HCT116 (cell line): ENCODE results near the gene UBA7. TPM values are rescaled to one million over a fixed set of nuclear protein-coding genes. Genes with fewer than 3 reads are reported as not detected.

ENCODE experiments used
- ATAC-seq: fragments of 200-7000 bp; cut with Tn5 transposase; 2 replicates; pipeline ENCODE4 v1.9.1; 2020; ENCODE audit warnings: mild to moderate bottlenecking, moderate library complexity
- BruUV-seq: library from RNA; stranded (reverse); fragments of 400-500 nt; replicated peaks from 2 replicates; lab custom pipeline; 2021; lab: Mats Ljungman, UMichigan
- CTCF ChIA-PET: fragments of 300-600 bp; sonication (Branson Sonifier 250); formaldehyde crosslinking; loops from one replicate; lab custom pipeline; 2021; ENCODE audit warnings: antibody characterized with exemption; lab: Charles Lee
- POLR2A ChIA-PET: fragments of 300-600, 350-600 bp; sonication (Branson Sonifier 250); formaldehyde crosslinking; loops from one replicate; lab custom pipeline; 2021; ENCODE audit warnings: antibody characterized with exemption; lab: Charles Lee
- RAD21 ChIA-PET, 2 experiments: fragments of 300-600 bp; sonication (Branson Sonifier 250); formaldehyde crosslinking; loops; one replicate each; lab custom pipeline; 2023; ENCODE audit warnings: low total read pairs in 2 of 2; ENCODE audit not compliant: uncharacterized antibody in 2 of 2, unreplicated experiment in 2 of 2, low non-redundant PET in 1 of 2; lab: Charles Lee
- DNase-seq: peaks from one replicate; pipeline ENCODE4 v3.0.0-alpha.2; 2010; ENCODE audit warnings: low read depth, low spot score
- H2AFZ ChIP-seq: fragments of 200-600 bp; shearing (Covaris generic), sonication (generic); 2 replicates; pipeline ENCODE4 v1.6.1; 2017; ENCODE audit warnings: low read depth, mixed run types, mixed read lengths, antibody characterized with exemption, low read length; ENCODE audit not compliant: poor library complexity, severe bottlenecking
- H3K27ac ChIP-seq: 2 replicates; pipeline ENCODE4 v1.5.1; 2012; ENCODE audit warnings: low read depth, low read length
- H3K27me3 ChIP-seq: fragments of 200-600 bp; sonication (generic); 2 replicates; pipeline ENCODE4 v1.6.1; 2016; ENCODE audit warnings: mixed run types, low read length, mixed read lengths; ENCODE audit not compliant: insufficient read depth
- H3K36me3 ChIP-seq, 2 experiments: fragments of 200-500 bp in 1 of 2; fragments of 200-600 bp in 1 of 2; sonication (Bioruptor generic) in 1 of 2; sonication (generic) in 1 of 2; 2 replicates each; pipeline versions ENCODE4 v1.5.1 to v1.6.1; 2014 to 2016; ENCODE audit warnings: low read length in 2 of 2, inconsistent platforms in 1 of 2, mixed read lengths in 1 of 2, mixed run types in 1 of 2; ENCODE audit not compliant: insufficient read depth in 2 of 2, control insufficient read depth in 1 of 2
- H3K4me1 ChIP-seq, 2 experiments: fragments of 200-600 bp in 1 of 2; sonication (generic) in 1 of 2; 2 replicates each; pipeline versions ENCODE4 v1.5.1 to v1.6.1; 2012 to 2017; ENCODE audit warnings: low read length in 2 of 2, inconsistent platforms in 1 of 2, mild to moderate bottlenecking in 1 of 2, mixed read lengths in 1 of 2, mixed run types in 1 of 2, moderate library complexity in 1 of 2; ENCODE audit not compliant: insufficient read depth in 2 of 2, control insufficient read depth in 1 of 2
- H3K4me2 ChIP-seq: fragments of 200-600 bp; sonication (generic); 2 replicates; pipeline ENCODE4 v1.6.1; 2017; ENCODE audit warnings: mixed run types, low read length, mixed read lengths
- H3K4me3 ChIP-seq, 2 experiments: fragments of 200-600 bp in 1 of 2; sonication (generic) in 1 of 2; replicated peaks in 1 of 2; 2 replicates each; pipeline ENCODE4 v1.5.1; 2011 to 2016; ENCODE audit warnings: low read length in 2 of 2, control low read depth in 1 of 2, low read depth in 1 of 2, mild to moderate bottlenecking in 1 of 2, mixed read lengths in 1 of 2, mixed run types in 1 of 2
- H3K79me2 ChIP-seq: fragments of 200-600 bp; sonication (generic); 2 replicates; pipeline ENCODE4 v1.6.1; 2017; ENCODE audit warnings: mild to moderate bottlenecking, mixed run types, low read length, moderate library complexity, mixed read lengths; ENCODE audit not compliant: insufficient read depth
- H3K9ac ChIP-seq: fragments of 200-600 bp; sonication (generic); 2 replicates; pipeline ENCODE4 v1.6.1; 2016; ENCODE audit warnings: low read length, mixed read lengths
- H3K9me2 ChIP-seq: fragments of 200-600 bp; sonication (generic), shearing (Covaris generic); 2 replicates; pipeline ENCODE4 v1.6.1; 2017; ENCODE audit warnings: mixed run types, mild to moderate bottlenecking, moderate library complexity; ENCODE audit not compliant: insufficient read depth
- H3K9me3 ChIP-seq, 2 experiments: fragments of 200-500 bp in 1 of 2; fragments of 200-600 bp in 1 of 2; sonication (Bioruptor generic) in 1 of 2; sonication (generic) in 1 of 2; 2 replicates each; pipeline ENCODE4 v1.6.1; 2014 to 2017; ENCODE audit warnings: low read length in 2 of 2, mixed read lengths in 2 of 2, inconsistent platforms in 1 of 2, low read depth in 1 of 2, mild to moderate bottlenecking in 1 of 2, mixed run types in 1 of 2, moderate library complexity in 1 of 2; ENCODE audit not compliant: control insufficient read depth in 1 of 2, insufficient read depth in 1 of 2
- H4K20me1 ChIP-seq: fragments of 200-600 bp; sonication (generic), shearing (Covaris generic); 2 replicates; pipeline ENCODE4 v1.6.1; 2017; ENCODE audit warnings: mixed run types, mild to moderate bottlenecking, moderate library complexity; ENCODE audit not compliant: insufficient read depth
- CBX3 ChIP-seq: IDR thresholded peaks from 2 replicates; pipeline ENCODE4 v1.6.1; 2012; ENCODE audit warnings: low read depth
- CTCF ChIP-seq, 3 experiments: fragments of 200-600 bp in 1 of 3; sonication (generic) in 1 of 3; IDR thresholded peaks in 2 of 3; conservative IDR thresholded peaks in 1 of 3; 2 replicates each; pipeline ENCODE4 v1.5.1; 2012 to 2017; ENCODE audit warnings: low read depth in 2 of 3, low read length in 2 of 3, antibody characterized with exemption in 1 of 3, borderline replicate concordance in 1 of 3, control low read depth in 1 of 3, mild to moderate bottlenecking in 1 of 3, mixed read lengths in 1 of 3, mixed run types in 1 of 3, moderate library complexity in 1 of 3; ENCODE audit not compliant: insufficient read depth in 1 of 3
- RAD21 ChIP-seq: IDR thresholded peaks from 2 replicates; pipeline ENCODE4 v1.6.1; 2012; ENCODE audit warnings: low read depth, mild to moderate bottlenecking
- TCF7L2 ChIP-seq: IDR thresholded peaks from 2 replicates; pipeline ENCODE4 v1.7.0; 2011; ENCODE audit warnings: borderline replicate concordance, inconsistent platforms; ENCODE audit not compliant: insufficient read depth, insufficient read length; ENCODE audit errors: extremely low read depth
- ZBTB33 ChIP-seq: IDR thresholded peaks from 2 replicates; pipeline ENCODE4 v1.6.1; 2011; ENCODE audit warnings: mild to moderate bottlenecking, low read length, moderate library complexity; ENCODE audit not compliant: insufficient replicate concordance; ENCODE audit errors: extremely low read depth
- intact Hi-C: fragments of 100-400 bp; cut with micrococcal nuclease; formaldehyde crosslinking; loops from 2 replicates; pipeline ENCODE4 v1.10.0; 2022
- total RNA-seq: library from RNA; stranded (reverse); gene quantifications from one replicate; pipeline ENCODE4 v1.2.1, GENCODE V29; 2021; ENCODE audit not compliant: unreplicated experiment

UBA7 gene
- total RNA-seq, 1 experiment from 2014 or later, result 2.6 TPM

DNA sequence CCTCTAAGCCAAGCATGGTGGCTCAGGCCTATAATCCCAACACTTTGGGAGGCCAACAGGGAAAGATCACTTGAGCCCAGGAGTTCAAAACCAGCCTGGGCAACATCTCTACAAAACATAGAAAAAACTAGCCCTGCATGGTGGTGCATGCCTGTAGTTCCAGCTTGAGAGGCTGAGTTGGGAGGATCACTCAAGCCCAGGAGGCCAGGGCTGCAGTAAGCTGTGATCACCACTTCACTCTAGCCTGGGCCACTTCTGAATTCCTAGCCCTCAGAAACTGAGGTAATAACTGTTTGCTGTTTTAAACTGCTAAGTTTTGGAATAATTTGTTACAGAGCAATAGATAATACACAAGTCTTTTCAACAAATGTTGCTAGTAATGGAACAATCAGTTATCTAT, 43.8 kb downstream of the UBA7 start (continued):
- TF ChIP-seq TCF7L2 (no peak), RAD21 (no peak), ZBTB33 (no peak)
- TF ChIP-seq, all 23 proteins: peak for 0

GRCh38 chr3:49769286-49769915, 44.4 kb downstream of the UBA7 start:
- CTCF ChIA-PET, result no interaction called here

More at GRCh38 chr3:49769286-49769915, 44.4 kb downstream of the UBA7 start:
- BruUV-seq, result no TSS peak
- Histone ChIP-seq H3K27me3 (no peaks in the 10 kb centered on the region), H3K4me2 (no peak overlapping the region), H3K4me3 (no peak overlapping the region), H3K79me2 (peaks cover 82% of the 10 kb centered on the region), H3K27ac (no peak overlapping the region), H3K36me3 (no peaks in the 10 kb centered on the region), H4K20me1 (no peaks in the 10 kb centered on the region), H3K4me1 (no peaks in the 10 kb centered on the region; a peak in 1 of 4 replicates), H3K9ac (no peak overlapping the region), H3K9me2 (no peaks in the 10 kb centered on the region), H3K9me3 (no peaks in the 10 kb centered on the region), H2AFZ (no peak overlapping the region)
- no peak for DNase-seq
- no peak for ATAC-seq
- TF ChIP-seq RAD21 (no peak), CBX3 (no peak), CTCF (IDR thresholded peaks at IDR 0.05 in 2 of 3, conservative IDR thresholded peaks at IDR 0.05 in 1 of 3; ENCODE audit: borderline replicate concordance in 1 of 3, insufficient read depth in 1 of 3, low read depth in 2 of 3, low read length in 2 of 3) (no peak), ZBTB33 (no peak)
- ChIA-PET RAD21 (no interaction called here), POLR2A (no interaction called here)
- intact Hi-C loops, result no loop called here
